GM18909 (cell line): ENCODE data around the gene NKD2.

Experiments used
- ATAC-seq: cut with Tn5 transposase; IDR thresholded peaks from one replicate; pipeline ENCODE4 v1.9.1; 2021; ENCODE audit warnings: mild to moderate bottlenecking; ENCODE audit not compliant: unreplicated experiment, poor library complexity

NKD2 gene

GRCh38 chr5:1066676-1067075 is 58.1 kb downstream of the NKD2 start:
- ATAC-seq, result no peak

- ATAC-seq, result no peak
Observed at GRCh38 chr5:1067141-1068121, 58.8 kb downstream of the NKD2 start.

- no peak for ATAC-seq
Observed at GRCh38 chr5:1068204-1068894, 59.7 kb downstream of the NKD2 start.

GRCh38 chr5:1068895-1069719 is 60.5 kb downstream of the NKD2 start:
- ATAC-seq, result no peak

- ATAC-seq, result no peak
Observed at GRCh38 chr5:1069720-1070088, 61.1 kb downstream of the NKD2 start.

GRCh38 chr5:1073239-1074102 is 64.9 kb downstream of the NKD2 start:
- no peak for ATAC-seq

GRCh38 chr5:1074226-1074625 is 65.6 kb downstream of the NKD2 start:
- ATAC-seq, result no peak

GRCh38 chr5:1074816-1075554 is 66.4 kb downstream of the NKD2 start:
- no peak for ATAC-seq

GRCh38 chr5:1075555-1075881 is 66.9 kb downstream of the NKD2 start:
- ATAC-seq, result no peak

GRCh38 chr5:1075931-1076330 is 67.3 kb downstream of the NKD2 start:
- no peak for ATAC-seq

- ATAC-seq, result no peak
Observed at GRCh38 chr5:1076406-1076805, 67.8 kb downstream of the NKD2 start.

- ATAC-seq, result no peak
Observed at GRCh38 chr5:1077026-1077425, 68.4 kb downstream of the NKD2 start.

- no peak for ATAC-seq
Observed at GRCh38 chr5:1077491-1078020, 69.0 kb downstream of the NKD2 start.

- no peak for ATAC-seq
Observed at GRCh38 chr5:1078206-1078605, 69.6 kb downstream of the NKD2 start.

- ATAC-seq, result no peak
Observed at GRCh38 chr5:1078851-1079250, 70.2 kb downstream of the NKD2 start.

- no peak for ATAC-seq
Observed at GRCh38 chr5:1079486-1079885, 70.9 kb downstream of the NKD2 start.

- ATAC-seq, result no peak
Observed at GRCh38 chr5:1079961-1080360, 71.4 kb downstream of the NKD2 start.

GRCh38 chr5:1080432-1080831 is 71.8 kb downstream of the NKD2 start:
- no peak for ATAC-seq

GRCh38 chr5:1081519-1081918 is 72.9 kb downstream of the NKD2 start:
- no peak for ATAC-seq
